HepG2 (cell line): Measurements from ENCODE around the gene DLL4. TPM values are rescaled to one million over a fixed set of nuclear protein-coding genes. Genes with fewer than 3 reads are reported as not detected.
A peak's percentile ranks its signal among the peaks of the same experiment; 100 is the strongest.

Experiments
- KDM2A ChIP-seq: sonication (generic); formaldehyde crosslinking; IDR thresholded peaks from 2 replicates; pipeline ENCODE4 v1.4.0; 2020; ENCODE audit warnings: low read depth, missing genetic modification reagents, borderline replicate concordance
- POLR2AphosphoS5 ChIP-seq: IDR thresholded peaks from 2 replicates; pipeline ENCODE4 v1.6.1; 2012; ENCODE audit warnings: low read depth, low read length
- PTBP1 ChIP-seq: fragments of 200-400 bp; formaldehyde crosslinking; IDR thresholded peaks from 2 replicates; pipeline ENCODE4 v1.6.1; 2018; ENCODE audit warnings: low read length, low read depth; ENCODE audit not compliant: poor library complexity, severe bottlenecking
- SMYD3 ChIP-seq: sonication (generic); formaldehyde crosslinking; IDR thresholded peaks from 2 replicates; pipeline ENCODE4 v1.8.1; 2023; ENCODE audit warnings: mild to moderate bottlenecking, missing genetic modification reagents
- TCF12 ChIP-seq, 2 experiments: fragments of 450-650 bp in 1 of 2; sonication (generic) in 1 of 2; formaldehyde crosslinking in 1 of 2; IDR thresholded peaks; 2 replicates each; pipeline versions ENCODE4 v1.6.1 to v1.8.0; 2017 to 2022; ENCODE audit warnings: antibody characterized with exemption in 1 of 2, mild to moderate bottlenecking in 1 of 2, missing genetic modification reagents in 1 of 2, moderate library complexity in 1 of 2
- ZFP37 ChIP-seq: sonication (generic); formaldehyde crosslinking; IDR thresholded peaks from 2 replicates; pipeline ENCODE4 v1.4.0; 2020; ENCODE audit warnings: missing genetic modification reagents, borderline replicate concordance
- ZNF326 ChIP-seq: sonication (generic); formaldehyde crosslinking; IDR thresholded peaks from 2 replicates; pipeline ENCODE4 v1.4.0; 2020; ENCODE audit warnings: missing genetic modification reagents, borderline replicate concordance
- polyA plus RNA-seq, 8 experiments: library from polyadenylated mRNA; depleted of rRNA in 3 of 8; stranded (reverse) in 7 of 8; unstranded in 1 of 8; fragments of >200 nt; fragmentation: Illumina TruSeq in 4 of 8; extraction: Trizol in 4 of 8; gene quantifications; 2 replicates each; pipeline versions ENCODE4 v1.2.1 to v1.2.3, GENCODE V29; 2011 to 2016; ENCODE audit warnings: low read depth in 4 of 8, missing spikeins in 1 of 8, mixed read lengths in 1 of 8; ENCODE audit not compliant: insufficient read depth in 1 of 8
- total RNA-seq, 5 experiments: library from RNA; depleted of rRNA; stranded (reverse); fragments of >200 nt; fragmentation: Illumina TruSeq; extraction: Trizol; gene quantifications; 2 replicates each; pipeline ENCODE4 v1.2.3, GENCODE V29; 2016; ENCODE audit warnings: low read depth in 1 of 5
- TF ChIP-seq, protein P1 (sequence below): sonication (generic); formaldehyde crosslinking; IDR thresholded peaks from 2 replicates; pipeline ENCODE4 v1.9.0; 2021; ENCODE audit warnings: mild to moderate bottlenecking, missing genetic modification reagents
- TF ChIP-seq, protein P2 (sequence below): sonication (generic); formaldehyde crosslinking; IDR thresholded peaks from 2 replicates; pipeline ENCODE4 v1.8.0; 2022; ENCODE audit warnings: mild to moderate bottlenecking, missing genetic modification reagents; ENCODE audit not compliant: insufficient replicate concordance
- TF ChIP-seq, protein P3 (sequence below): sonication (generic); formaldehyde crosslinking; IDR thresholded peaks from 2 replicates; pipeline ENCODE4 v1.5.1; 2020; ENCODE audit warnings: mild to moderate bottlenecking, moderate library complexity, missing genetic modification reagents

DLL4 gene
- total and polyA plus RNA-seq, 2 of the 13 experiments (the other 11 are each of a cell fraction or from before 2014, with no cell fraction given) = 0.20 to 0.25 TPM

DNA sequence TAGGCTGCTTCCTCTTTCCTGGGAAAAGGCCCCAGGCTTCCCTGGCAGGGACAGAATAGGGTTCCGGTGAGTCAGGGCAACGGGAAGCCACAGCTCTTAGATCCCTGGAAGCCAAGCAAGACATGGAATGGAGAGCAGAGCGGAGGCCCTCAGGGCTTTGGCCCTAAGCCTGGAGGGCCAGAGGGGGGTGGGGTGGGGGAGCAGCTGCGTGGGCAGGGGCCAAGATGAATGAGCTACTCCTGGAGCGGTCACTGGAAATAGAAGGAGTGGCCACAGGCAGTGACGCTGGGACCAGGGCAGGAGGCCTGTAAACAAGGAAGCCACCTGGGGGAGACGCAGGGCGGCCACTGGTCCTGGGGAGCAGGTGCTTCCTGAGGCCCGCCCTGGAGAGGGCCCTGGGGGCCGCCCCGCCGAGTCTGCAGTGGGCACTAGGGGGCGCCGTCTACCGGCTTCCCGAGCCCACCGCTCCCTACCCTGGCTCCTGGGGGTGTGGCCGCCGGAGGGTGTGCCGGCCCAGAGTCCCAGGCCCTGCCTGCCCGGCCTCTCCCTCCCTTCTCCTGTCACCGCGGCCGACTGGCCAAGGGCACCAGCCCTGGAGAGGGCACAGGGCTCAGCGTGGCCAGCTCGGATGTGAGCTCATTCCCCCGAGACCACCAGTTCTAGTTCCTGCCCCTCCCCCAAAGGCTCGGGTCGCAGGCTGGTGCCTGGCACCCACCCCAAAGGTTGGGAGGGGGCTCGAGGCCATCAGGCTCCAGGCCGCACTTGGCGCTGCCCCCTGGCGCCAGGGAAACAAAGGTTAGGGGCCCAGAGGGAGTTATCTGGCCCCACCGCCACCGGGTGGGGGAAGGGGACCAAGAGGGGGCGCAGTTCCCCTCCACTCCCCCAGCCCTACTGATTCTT, 22.8 kb upstream of the DLL4 start (continued):
- TF ChIP-seq, protein P1, sequence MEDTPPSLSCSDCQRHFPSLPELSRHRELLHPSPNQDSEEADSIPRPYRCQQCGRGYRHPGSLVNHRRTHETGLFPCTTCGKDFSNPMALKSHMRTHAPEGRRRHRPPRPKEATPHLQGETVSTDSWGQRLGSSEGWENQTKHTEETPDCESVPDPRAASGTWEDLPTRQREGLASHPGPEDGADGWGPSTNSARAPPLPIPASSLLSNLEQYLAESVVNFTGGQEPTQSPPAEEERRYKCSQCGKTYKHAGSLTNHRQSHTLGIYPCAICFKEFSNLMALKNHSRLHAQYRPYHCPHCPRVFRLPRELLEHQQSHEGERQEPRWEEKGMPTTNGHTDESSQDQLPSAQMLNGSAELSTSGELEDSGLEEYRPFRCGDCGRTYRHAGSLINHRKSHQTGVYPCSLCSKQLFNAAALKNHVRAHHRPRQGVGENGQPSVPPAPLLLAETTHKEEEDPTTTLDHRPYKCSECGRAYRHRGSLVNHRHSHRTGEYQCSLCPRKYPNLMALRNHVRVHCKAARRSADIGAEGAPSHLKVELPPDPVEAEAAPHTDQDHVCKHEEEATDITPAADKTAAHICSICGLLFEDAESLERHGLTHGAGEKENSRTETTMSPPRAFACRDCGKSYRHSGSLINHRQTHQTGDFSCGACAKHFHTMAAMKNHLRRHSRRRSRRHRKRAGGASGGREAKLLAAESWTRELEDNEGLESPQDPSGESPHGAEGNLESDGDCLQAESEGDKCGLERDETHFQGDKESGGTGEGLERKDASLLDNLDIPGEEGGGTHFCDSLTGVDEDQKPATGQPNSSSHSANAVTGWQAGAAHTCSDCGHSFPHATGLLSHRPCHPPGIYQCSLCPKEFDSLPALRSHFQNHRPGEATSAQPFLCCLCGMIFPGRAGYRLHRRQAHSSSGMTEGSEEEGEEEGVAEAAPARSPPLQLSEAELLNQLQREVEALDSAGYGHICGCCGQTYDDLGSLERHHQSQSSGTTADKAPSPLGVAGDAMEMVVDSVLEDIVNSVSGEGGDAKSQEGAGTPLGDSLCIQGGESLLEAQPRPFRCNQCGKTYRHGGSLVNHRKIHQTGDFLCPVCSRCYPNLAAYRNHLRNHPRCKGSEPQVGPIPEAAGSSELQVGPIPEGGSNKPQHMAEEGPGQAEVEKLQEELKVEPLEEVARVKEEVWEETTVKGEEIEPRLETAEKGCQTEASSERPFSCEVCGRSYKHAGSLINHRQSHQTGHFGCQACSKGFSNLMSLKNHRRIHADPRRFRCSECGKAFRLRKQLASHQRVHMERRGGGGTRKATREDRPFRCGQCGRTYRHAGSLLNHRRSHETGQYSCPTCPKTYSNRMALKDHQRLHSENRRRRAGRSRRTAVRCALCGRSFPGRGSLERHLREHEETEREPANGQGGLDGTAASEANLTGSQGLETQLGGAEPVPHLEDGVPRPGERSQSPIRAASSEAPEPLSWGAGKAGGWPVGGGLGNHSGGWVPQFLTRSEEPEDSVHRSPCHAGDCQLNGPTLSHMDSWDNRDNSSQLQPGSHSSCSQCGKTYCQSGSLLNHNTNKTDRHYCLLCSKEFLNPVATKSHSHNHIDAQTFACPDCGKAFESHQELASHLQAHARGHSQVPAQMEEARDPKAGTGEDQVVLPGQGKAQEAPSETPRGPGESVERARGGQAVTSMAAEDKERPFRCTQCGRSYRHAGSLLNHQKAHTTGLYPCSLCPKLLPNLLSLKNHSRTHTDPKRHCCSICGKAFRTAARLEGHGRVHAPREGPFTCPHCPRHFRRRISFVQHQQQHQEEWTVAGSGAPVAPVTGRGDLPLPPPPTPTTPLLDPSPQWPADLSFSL (CRISPR knock-in tag) = no peak
- TF ChIP-seq TCF12 (IDR thresholded peaks at IDR 0.05) (no peak), TCF12 (CRISPR knock-in tag; IDR thresholded peaks at IDR 0.05) (no peak; the same call in 1 of the 2 replicates), POLR2AphosphoS5 (no peak), KDM2A (CRISPR knock-in tag) (peak; percentile 93), ZNF326 (no peak), ZFP37 (CRISPR knock-in tag) (no peak), PTBP1 (no peak), SMYD3 (CRISPR knock-in tag) (no peak)
- TF ChIP-seq, protein P2, sequence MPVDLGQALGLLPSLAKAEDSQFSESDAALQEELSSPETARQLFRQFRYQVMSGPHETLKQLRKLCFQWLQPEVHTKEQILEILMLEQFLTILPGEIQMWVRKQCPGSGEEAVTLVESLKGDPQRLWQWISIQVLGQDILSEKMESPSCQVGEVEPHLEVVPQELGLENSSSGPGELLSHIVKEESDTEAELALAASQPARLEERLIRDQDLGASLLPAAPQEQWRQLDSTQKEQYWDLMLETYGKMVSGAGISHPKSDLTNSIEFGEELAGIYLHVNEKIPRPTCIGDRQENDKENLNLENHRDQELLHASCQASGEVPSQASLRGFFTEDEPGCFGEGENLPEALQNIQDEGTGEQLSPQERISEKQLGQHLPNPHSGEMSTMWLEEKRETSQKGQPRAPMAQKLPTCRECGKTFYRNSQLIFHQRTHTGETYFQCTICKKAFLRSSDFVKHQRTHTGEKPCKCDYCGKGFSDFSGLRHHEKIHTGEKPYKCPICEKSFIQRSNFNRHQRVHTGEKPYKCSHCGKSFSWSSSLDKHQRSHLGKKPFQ (CRISPR knock-in tag) = no peak
- TF ChIP-seq, protein P3, sequence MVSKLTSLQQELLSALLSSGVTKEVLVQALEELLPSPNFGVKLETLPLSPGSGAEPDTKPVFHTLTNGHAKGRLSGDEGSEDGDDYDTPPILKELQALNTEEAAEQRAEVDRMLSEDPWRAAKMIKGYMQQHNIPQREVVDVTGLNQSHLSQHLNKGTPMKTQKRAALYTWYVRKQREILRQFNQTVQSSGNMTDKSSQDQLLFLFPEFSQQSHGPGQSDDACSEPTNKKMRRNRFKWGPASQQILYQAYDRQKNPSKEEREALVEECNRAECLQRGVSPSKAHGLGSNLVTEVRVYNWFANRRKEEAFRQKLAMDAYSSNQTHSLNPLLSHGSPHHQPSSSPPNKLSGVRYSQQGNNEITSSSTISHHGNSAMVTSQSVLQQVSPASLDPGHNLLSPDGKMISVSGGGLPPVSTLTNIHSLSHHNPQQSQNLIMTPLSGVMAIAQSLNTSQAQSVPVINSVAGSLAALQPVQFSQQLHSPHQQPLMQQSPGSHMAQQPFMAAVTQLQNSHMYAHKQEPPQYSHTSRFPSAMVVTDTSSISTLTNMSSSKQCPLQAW (CRISPR knock-in tag) = peak; percentile 39; the same call in 1 of the 2 replicates
